Mononuclear cell (primary cell): ENCODE results near the gene IL17RB. TPM values are rescaled to one million over a fixed set of nuclear protein-coding genes. Genes with fewer than 3 reads are reported as not detected.

Experiments
- H3K27me3 ChIP-seq: 2 replicates; pipeline ENCODE4 v1.6.0; 2011; ENCODE audit warnings: low read length, control low read depth; ENCODE audit not compliant: insufficient read depth
- H3K4me1 ChIP-seq: 2 replicates; pipeline ENCODE4 v1.5.1; 2011; ENCODE audit warnings: mild to moderate bottlenecking, low read length, control low read depth; ENCODE audit not compliant: insufficient read depth
- H3K4me3 ChIP-seq: 2 replicates; pipeline ENCODE4 v1.5.1; 2011; ENCODE audit warnings: mild to moderate bottlenecking, low read length, moderate library complexity
- H3K9me3 ChIP-seq: 2 replicates; pipeline ENCODE4 v1.5.1; 2011; ENCODE audit warnings: low read depth, mild to moderate bottlenecking, control low read depth, low read length
- total RNA-seq: library from RNA; depleted of rRNA; stranded (reverse); fragments of >200 nt; gene quantifications from one replicate; pipeline ENCODE4 v1.2.3, GENCODE V29; 2012

The IL17RB gene
- total RNA-seq, 1 donor, result 0.10 TPM

GRCh38 chr3:53834429-53835095, 11.8 kb upstream of the IL17RB start:
- Histone ChIP-seq H3K4me3 (no peak overlapping the region), H3K9me3 (no peaks in the 10 kb centered on the region), H3K27me3 (no peaks in the 10 kb centered on the region), H3K4me1 (peaks cover 22% of the 10 kb centered on the region)

- H3K4me3 ChIP-seq, result no peak overlapping the region
- H3K27me3 ChIP-seq, result no peaks in the 10 kb centered on the region
- H3K4me1 ChIP-seq, result peaks cover 22% of the 10 kb centered on the region
- no peaks in the 10 kb centered on the region for H3K9me3 ChIP-seq
Measured at GRCh38 chr3:53835257-53835656, 11.1 kb upstream of the IL17RB start.

GRCh38 chr3:53836084-53836872, 10.1 kb upstream of the IL17RB start:
- peaks cover 22% of the 10 kb centered on the region for H3K4me1 ChIP-seq
- no peaks in the 10 kb centered on the region for H3K9me3 ChIP-seq
- no peaks in the 10 kb centered on the region for H3K27me3 ChIP-seq
- no peak overlapping the region for H3K4me3 ChIP-seq

GRCh38 chr3:53837331-53837730, 9.0 kb upstream of the IL17RB start:
- H3K9me3 ChIP-seq, result no peaks in the 10 kb centered on the region
- peaks cover 22% of the 10 kb centered on the region for H3K4me1 ChIP-seq
- H3K4me3 ChIP-seq, result no peak overlapping the region
- no peaks in the 10 kb centered on the region for H3K27me3 ChIP-seq

- H3K4me3 ChIP-seq, result no peak overlapping the region
- H3K27me3 ChIP-seq, result peaks cover 16% of the 10 kb centered on the region
- H3K9me3 ChIP-seq, result no peaks in the 10 kb centered on the region
- peaks cover 6% of the 10 kb centered on the region for H3K4me1 ChIP-seq
Measured at GRCh38 chr3:53841296-53841695, 5.1 kb upstream of the IL17RB start.

- peaks cover 28% of the 10 kb centered on the region for H3K27me3 ChIP-seq
- no peaks in the 10 kb centered on the region for H3K9me3 ChIP-seq
- peaks cover 11% of the 10 kb centered on the region for H3K4me1 ChIP-seq
- no peak overlapping the region for H3K4me3 ChIP-seq
Measured at GRCh38 chr3:53842436-53843194, 3.8 kb upstream of the IL17RB start.

GRCh38 chr3:53843195-53844177, 2.9 kb upstream of the IL17RB start:
- H3K4me3 ChIP-seq, result no peak overlapping the region
- H3K27me3 ChIP-seq, result peaks cover 37% of the 10 kb centered on the region
- H3K9me3 ChIP-seq, result no peaks in the 10 kb centered on the region
- H3K4me1 ChIP-seq, result peaks cover 11% of the 10 kb centered on the region

GRCh38 chr3:53844262-53845102, 1.9 kb upstream of the IL17RB start:
- H3K4me1 ChIP-seq, result peaks cover 11% of the 10 kb centered on the region
- no peak overlapping the region for H3K4me3 ChIP-seq
- H3K9me3 ChIP-seq, result no peaks in the 10 kb centered on the region
- peaks cover 44% of the 10 kb centered on the region for H3K27me3 ChIP-seq

GRCh38 chr3:53845103-53845880, 1.1 kb upstream of the IL17RB start:
- H3K4me3 ChIP-seq, result peak overlapping the region; percentile 34
- H3K27me3 ChIP-seq, result peaks cover 44% of the 10 kb centered on the region
- H3K9me3 ChIP-seq, result no peaks in the 10 kb centered on the region
- peaks cover 11% of the 10 kb centered on the region for H3K4me1 ChIP-seq

GRCh38 chr3:53845881-53846133, 561 bp upstream of the IL17RB start:
- no peaks in the 10 kb centered on the region for H3K9me3 ChIP-seq
- H3K27me3 ChIP-seq, result peaks cover 44% of the 10 kb centered on the region
- H3K4me1 ChIP-seq, result peaks cover 11% of the 10 kb centered on the region
- H3K4me3 ChIP-seq, result peak overlapping the region; percentile 34

GRCh38 chr3:53846851-53847155, 435 bp downstream of the IL17RB start:
- H3K4me1 ChIP-seq, result peaks cover 11% of the 10 kb centered on the region
- peaks cover 44% of the 10 kb centered on the region for H3K27me3 ChIP-seq
- H3K4me3 ChIP-seq, result no peak overlapping the region
- no peaks in the 10 kb centered on the region for H3K9me3 ChIP-seq

- Histone ChIP-seq H3K27me3 (peaks cover 38% of the 10 kb centered on the region), H3K4me1 (peaks cover 11% of the 10 kb centered on the region), H3K9me3 (no peaks in the 10 kb centered on the region)
Measured at GRCh38 chr3:53849916-53850315, 3.5 kb downstream of the IL17RB start.

GRCh38 chr3:53850895-53851294, 4.5 kb downstream of the IL17RB start:
- H3K9me3 ChIP-seq, result no peaks in the 10 kb centered on the region

More at GRCh38 chr3:53849916-53850315, 3.5 kb downstream of the IL17RB start:
- no peak overlapping the region for H3K4me3 ChIP-seq

More at GRCh38 chr3:53850895-53851294, 4.5 kb downstream of the IL17RB start:
- H3K4me1 ChIP-seq, result peaks cover 8% of the 10 kb centered on the region
- H3K27me3 ChIP-seq, result peaks cover 30% of the 10 kb centered on the region
- no peak overlapping the region for H3K4me3 ChIP-seq
